Peyer's patch (tissue), 4 donors: Measurements from ENCODE around the gene LYPD5.

Source experiments
- CTCF ChIP-seq, 6 experiments: fragments of 450-650 bp in 4 of 6; fragments of 200-600 bp in 2 of 6; sonication (generic) in 1 of 6; IDR thresholded peaks; one replicate each; pipeline ENCODE4 v1.5.1; 2017 to 2019; ENCODE audit warnings: antibody characterized with exemption in 6 of 6, mild to moderate bottlenecking in 3 of 6, moderate library complexity in 1 of 6
- POLR2A ChIP-seq, 2 donors: fragments of 450-650 bp; IDR thresholded peaks; one replicate each; pipeline ENCODE4 v1.5.1; 2017; ENCODE audit warnings: antibody characterized with exemption in 2 of 2, mild to moderate bottlenecking in 2 of 2, moderate library complexity in 2 of 2

GRCh38 chr19:43773725-43774102 lies 28.5 kb downstream of the LYPD5 start:
- TF ChIP-seq CTCF (IDR thresholded peaks at IDR 0.05) (no peak), POLR2A (IDR thresholded peaks at IDR 0.05) (no peak)
